A549 (cell line): Measurements from ENCODE around the gene GPR61. TPM values are rescaled to one million over a fixed set of nuclear protein-coding genes. Genes with fewer than 3 reads are reported as not detected.

ENCODE experiments used
- ATAC-seq, 2 experiments: fragments of 200-7000 bp in 1 of 2; fragments of >200 bp in 1 of 2; cut with Nextera tagmentation in 1 of 2; cut with Tn5 transposase in 1 of 2; 3 replicates each; pipeline versions ENCODE4 v1.8.0 to v1.9.1; 2018 to 2020; ENCODE audit warnings: mild to moderate bottlenecking in 1 of 2, moderate library complexity in 1 of 2
- CTCF ChIA-PET: fragments of 300-600 bp; sonication (Branson Sonifier 250); formaldehyde crosslinking; extraction: SDS; loops from one replicate; lab custom pipeline; 2021; ENCODE audit warnings: antibody characterized with exemption, inconsistent platforms; lab: Yijun Ruan, JAX
- POLR2A ChIA-PET: fragments of 350-600 bp; formaldehyde crosslinking; extraction: SDS; loops from one replicate; lab custom pipeline; 2021; ENCODE audit warnings: antibody characterized with exemption, inconsistent platforms; lab: Yijun Ruan, JAX
- DNase-seq, 2 experiments: peaks; one replicate each; pipeline versions ENCODE4 v3.0.0 to v3.0.0-alpha.2; 2011 to 2016; ENCODE audit warnings: low read depth in 1 of 2, low spot score in 1 of 2
- FAIRE-seq: peaks from 2 replicates; lab custom pipeline; 2011; peaks lifted over from hg19 to GRCh38; lab: Jason Lieb, UNC
- H3K27ac ChIP-seq, 2 experiments: fragments of >200 bp; sonication (Bioruptor Twin); formaldehyde crosslinking; 3 replicates each; pipeline ENCODE4 v1.5.1; 2016 to 2017
- H3K4me1 ChIP-seq: fragments of >200 bp; sonication (Bioruptor Twin); formaldehyde crosslinking; 3 replicates; pipeline ENCODE4 v1.6.1; 2016
- H3K4me2 ChIP-seq: fragments of >200 bp; sonication (Bioruptor Twin); formaldehyde crosslinking; 3 replicates; pipeline ENCODE4 v1.6.1; 2016
- H3K4me3 ChIP-seq: fragments of >200 bp; sonication (Bioruptor Twin); formaldehyde crosslinking; 3 replicates; pipeline ENCODE4 v1.5.1; 2016
- H3K9me3 ChIP-seq: fragments of >200 bp; sonication (Bioruptor Twin); formaldehyde crosslinking; 3 replicates; pipeline ENCODE4 v1.6.1; 2016
- CBX8 ChIP-seq: fragments of 200-600 bp; sonication (generic); IDR thresholded peaks from 2 replicates; pipeline ENCODE4 v1.6.1; 2016
- CHD2 ChIP-seq: fragments of 150-350 bp; IDR thresholded peaks from 2 replicates; pipeline ENCODE4 v1.6.1; 2014; ENCODE audit warnings: low read length; ENCODE audit not compliant: partially characterized antibody
- EHF ChIP-seq: fragments of 250-450 bp; sonication (Bioruptor Pico); IDR thresholded peaks from 2 replicates; pipeline ENCODE4 v1.5.0; 2020; ENCODE audit warnings: mild to moderate bottlenecking
- HOXB13 ChIP-seq: fragments of 250-450 bp; sonication (Bioruptor Pico); IDR thresholded peaks from 2 replicates; pipeline ENCODE4 v1.5.0; 2020; ENCODE audit warnings: low read depth, mild to moderate bottlenecking, moderate library complexity
- JUN ChIP-seq, 2 experiments: fragments of >200 bp; sonication (Bioruptor Twin); formaldehyde crosslinking; IDR thresholded peaks; 2 replicates in 1 of 2; 3 replicates in 1 of 2; pipeline ENCODE4 v1.6.1; 2016 to 2017
- KDM5A ChIP-seq: fragments of 200-600 bp; sonication (generic); IDR thresholded peaks from 2 replicates; pipeline ENCODE4 v1.6.1; 2016; ENCODE audit warnings: antibody characterized with exemption, mild to moderate bottlenecking
- PHF8 ChIP-seq: fragments of 200-600 bp; sonication (generic); IDR thresholded peaks from 2 replicates; pipeline ENCODE4 v1.6.1; 2016; ENCODE audit warnings: low read depth, mild to moderate bottlenecking, antibody characterized with exemption, moderate library complexity, borderline replicate concordance
- RCOR1 ChIP-seq: fragments of 150-350 bp; IDR thresholded peaks from 2 replicates; pipeline ENCODE4 v1.6.1; 2014; ENCODE audit warnings: antibody characterized with exemption, low read length, low read depth
- RFX5 ChIP-seq: fragments of 450-650 bp; IDR thresholded peaks from 2 replicates; pipeline ENCODE4 v1.7.1; 2014; ENCODE audit warnings: antibody characterized with exemption, mild to moderate bottlenecking, moderate library complexity
- RNF2 ChIP-seq: fragments of 200-600 bp; sonication (generic); IDR thresholded peaks from 2 replicates; pipeline ENCODE4 v1.6.1; 2016; ENCODE audit warnings: low read depth, mild to moderate bottlenecking, antibody characterized with exemption, moderate library complexity, borderline replicate concordance
- TP53 ChIP-seq: fragments of 250-450 bp; sonication (Bioruptor Pico); IDR thresholded peaks from 2 replicates; pipeline ENCODE4 v1.5.0; 2021; ENCODE audit warnings: mild to moderate bottlenecking, moderate library complexity
- ZFP36 ChIP-seq: fragments of 450-650 bp; IDR thresholded peaks from 2 replicates; pipeline ENCODE4 v1.6.1; 2014; ENCODE audit warnings: borderline replicate concordance; ENCODE audit not compliant: partially characterized antibody
- ZNF302 ChIP-seq: fragments of 250-450 bp; sonication (Bioruptor Pico); IDR thresholded peaks from 2 replicates; pipeline ENCODE4 v1.9.0; 2021; ENCODE audit warnings: inconsistent platforms, mild to moderate bottlenecking, moderate library complexity
- WGBS: methylation state at CpG from one replicate; pipeline ENCODE4 v1.1.6; 2017; ENCODE audit errors: missing lambda C conversion rate; 5-methylcytosine and 5-hydroxymethylcytosine counted together
- polyA plus RNA-seq, 4 experiments: library from polyadenylated mRNA; depleted of rRNA in 3 of 4; stranded (reverse); fragments of >200 nt; fragmentation: RNase III in 1 of 4; extraction: RNeasy Plus Mini Kit Qiagen cat#74134 plus additional on column Dnase treatment in 1 of 4; gene quantifications; 2 replicates in 3 of 4; 3 replicates in 1 of 4; pipeline ENCODE4 v1.2.3, GENCODE V29; 2011 to 2017
- TF ChIP-seq, protein P1 (sequence below): fragments of 150-350 bp; IDR thresholded peaks from 2 replicates; pipeline ENCODE4 v1.6.1; 2014; ENCODE audit warnings: low read depth, mild to moderate bottlenecking, low read length
- TF ChIP-seq, protein P2 (sequence below): fragments of 200-600 bp; sonication (generic); IDR thresholded peaks from 2 replicates; pipeline ENCODE4 v1.6.1; 2016; ENCODE audit warnings: antibody characterized with exemption, mild to moderate bottlenecking, moderate library complexity
- TF ChIP-seq, protein P3 (sequence below): IDR thresholded peaks from 2 replicates; pipeline ENCODE4 v1.6.1; 2012
- TF ChIP-seq, protein P4 (sequence below): IDR thresholded peaks from 2 replicates; pipeline ENCODE4 v1.6.1; 2012

GPR61 gene
- polyA plus RNA-seq, 2 of the 4 experiments (the other 2 are of a cell fraction): 0.14 TPM; not detected in 1

DNA sequence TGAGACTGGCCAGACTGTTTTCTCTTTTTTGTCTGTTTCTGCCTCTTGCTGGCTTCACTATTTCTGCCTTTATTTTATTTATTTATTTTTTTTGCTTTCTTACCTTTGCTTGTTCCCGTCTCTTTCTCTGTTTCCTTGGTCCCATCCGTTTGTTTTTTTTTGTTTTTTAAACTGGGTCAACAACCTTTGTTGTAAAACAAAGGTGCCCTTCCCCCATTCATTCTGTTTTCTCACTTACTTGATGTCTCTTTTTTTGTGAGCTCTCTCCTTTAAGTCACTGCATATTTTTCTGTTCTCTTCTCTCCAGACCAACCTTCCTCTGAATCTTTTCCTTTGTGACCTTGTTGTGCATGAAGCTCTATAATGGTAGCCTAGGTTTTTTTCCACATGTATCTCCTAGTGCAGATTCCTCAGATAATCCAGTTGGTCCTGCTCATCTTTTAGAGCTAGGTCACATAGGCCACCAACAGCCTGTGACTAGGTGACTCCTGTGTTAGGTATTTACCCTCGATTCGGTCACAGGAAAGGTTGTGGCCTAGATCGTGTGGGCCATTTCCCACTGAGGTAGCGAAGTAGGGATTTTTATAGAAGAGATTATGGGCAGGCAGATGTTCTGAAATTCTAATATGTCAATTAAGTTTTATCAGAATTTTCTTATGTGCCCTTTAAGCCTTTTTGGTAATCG is 24.7 kb downstream of the GPR61 start:
- Histone ChIP-seq H3K27ac (peak overlapping the region in 1 of 2 experiments; percentile 32; a peak in 1 of 6 replicates), H3K4me3 (no peak overlapping the region), H3K4me2 (peak overlapping the region; percentile 37; the same call in 2 of the 3 replicates), H3K4me1 (peaks cover 70% of the 10 kb centered on the region), H3K9me3 (no peaks in the 10 kb centered on the region)
- TF ChIP-seq, protein P1, sequence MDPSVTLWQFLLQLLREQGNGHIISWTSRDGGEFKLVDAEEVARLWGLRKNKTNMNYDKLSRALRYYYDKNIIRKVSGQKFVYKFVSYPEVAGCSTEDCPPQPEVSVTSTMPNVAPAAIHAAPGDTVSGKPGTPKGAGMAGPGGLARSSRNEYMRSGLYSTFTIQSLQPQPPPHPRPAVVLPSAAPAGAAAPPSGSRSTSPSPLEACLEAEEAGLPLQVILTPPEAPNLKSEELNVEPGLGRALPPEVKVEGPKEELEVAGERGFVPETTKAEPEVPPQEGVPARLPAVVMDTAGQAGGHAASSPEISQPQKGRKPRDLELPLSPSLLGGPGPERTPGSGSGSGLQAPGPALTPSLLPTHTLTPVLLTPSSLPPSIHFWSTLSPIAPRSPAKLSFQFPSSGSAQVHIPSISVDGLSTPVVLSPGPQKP: no peak
- no peak for DNase-seq
- no peak for FAIRE-seq
- ChIA-PET CTCF (interaction anchor here (0.7 to 1.7 kb wide), 3 partner anchors 67 to 832 kb away, joined by 3 to 4 read pairs (median 4); partner anchors contain the start of gene AHCYL1), POLR2A (interaction anchor here (0.7 kb wide), 1 partner anchor 43 kb away, joined by 4 read pairs; no protein-coding TSS in a partner anchor)
- 83% methylated on average over 7 of the region's 7 CpGs for WGBS
- no peak for ATAC-seq

DNA sequence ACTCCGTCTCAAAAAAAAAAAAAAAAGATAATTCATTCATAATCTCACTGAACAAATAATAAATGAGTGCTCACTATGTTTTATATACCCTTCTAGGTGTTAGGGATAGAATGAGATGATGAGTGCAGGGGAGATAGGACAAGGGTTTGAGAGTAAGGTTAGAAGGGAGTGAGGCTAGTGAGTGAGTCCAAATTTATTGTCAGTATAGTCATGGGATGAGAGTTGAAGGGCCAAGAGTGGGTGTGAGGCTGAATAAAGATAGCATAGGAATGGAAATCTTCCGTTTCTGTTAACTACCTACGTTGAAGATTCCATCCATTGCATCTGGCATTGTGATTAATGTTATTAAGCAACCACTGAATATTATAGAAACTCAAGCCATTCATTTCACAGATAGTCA is 25.6 kb downstream of the GPR61 start:
- Histone ChIP-seq H3K27ac (no peak overlapping the region), H3K4me3 (no peak overlapping the region), H3K4me2 (no peak overlapping the region), H3K9me3 (no peaks in the 10 kb centered on the region), H3K4me1 (peaks cover 64% of the 10 kb centered on the region)
- no peak for FAIRE-seq
- no peak for ATAC-seq
- CTCF ChIA-PET: interaction anchor here (1.2 to 1.7 kb wide), 4 partner anchors 17 to 420 kb away, joined by 3 to 4 read pairs (median 3); partner anchors contain the start of genes AHCYL1 and GNAI3
- POLR2A ChIA-PET: interaction anchor here (0.7 kb wide), 1 partner anchor 42 kb away, joined by 4 read pairs; no protein-coding TSS in a partner anchor
- DNase-seq: no peak
- WGBS: 91% methylated on average over 3 of the region's 3 CpGs
- TF ChIP-seq RCOR1: no peak
- TF ChIP-seq, protein P2, sequence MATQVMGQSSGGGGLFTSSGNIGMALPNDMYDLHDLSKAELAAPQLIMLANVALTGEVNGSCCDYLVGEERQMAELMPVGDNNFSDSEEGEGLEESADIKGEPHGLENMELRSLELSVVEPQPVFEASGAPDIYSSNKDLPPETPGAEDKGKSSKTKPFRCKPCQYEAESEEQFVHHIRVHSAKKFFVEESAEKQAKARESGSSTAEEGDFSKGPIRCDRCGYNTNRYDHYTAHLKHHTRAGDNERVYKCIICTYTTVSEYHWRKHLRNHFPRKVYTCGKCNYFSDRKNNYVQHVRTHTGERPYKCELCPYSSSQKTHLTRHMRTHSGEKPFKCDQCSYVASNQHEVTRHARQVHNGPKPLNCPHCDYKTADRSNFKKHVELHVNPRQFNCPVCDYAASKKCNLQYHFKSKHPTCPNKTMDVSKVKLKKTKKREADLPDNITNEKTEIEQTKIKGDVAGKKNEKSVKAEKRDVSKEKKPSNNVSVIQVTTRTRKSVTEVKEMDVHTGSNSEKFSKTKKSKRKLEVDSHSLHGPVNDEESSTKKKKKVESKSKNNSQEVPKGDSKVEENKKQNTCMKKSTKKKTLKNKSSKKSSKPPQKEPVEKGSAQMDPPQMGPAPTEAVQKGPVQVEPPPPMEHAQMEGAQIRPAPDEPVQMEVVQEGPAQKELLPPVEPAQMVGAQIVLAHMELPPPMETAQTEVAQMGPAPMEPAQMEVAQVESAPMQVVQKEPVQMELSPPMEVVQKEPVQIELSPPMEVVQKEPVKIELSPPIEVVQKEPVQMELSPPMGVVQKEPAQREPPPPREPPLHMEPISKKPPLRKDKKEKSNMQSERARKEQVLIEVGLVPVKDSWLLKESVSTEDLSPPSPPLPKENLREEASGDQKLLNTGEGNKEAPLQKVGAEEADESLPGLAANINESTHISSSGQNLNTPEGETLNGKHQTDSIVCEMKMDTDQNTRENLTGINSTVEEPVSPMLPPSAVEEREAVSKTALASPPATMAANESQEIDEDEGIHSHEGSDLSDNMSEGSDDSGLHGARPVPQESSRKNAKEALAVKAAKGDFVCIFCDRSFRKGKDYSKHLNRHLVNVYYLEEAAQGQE: no peak
- TF ChIP-seq RNF2: no peak
- TF ChIP-seq, protein P3, sequence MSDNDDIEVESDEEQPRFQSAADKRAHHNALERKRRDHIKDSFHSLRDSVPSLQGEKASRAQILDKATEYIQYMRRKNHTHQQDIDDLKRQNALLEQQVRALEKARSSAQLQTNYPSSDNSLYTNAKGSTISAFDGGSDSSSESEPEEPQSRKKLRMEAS: no peak
- no peak for TF ChIP-seq EHF (CRISPR knock-in tag)
- no peak for TF ChIP-seq CBX8
- TF ChIP-seq ZFP36: no peak
- TF ChIP-seq PHF8: no peak
- TF ChIP-seq, protein P4, sequence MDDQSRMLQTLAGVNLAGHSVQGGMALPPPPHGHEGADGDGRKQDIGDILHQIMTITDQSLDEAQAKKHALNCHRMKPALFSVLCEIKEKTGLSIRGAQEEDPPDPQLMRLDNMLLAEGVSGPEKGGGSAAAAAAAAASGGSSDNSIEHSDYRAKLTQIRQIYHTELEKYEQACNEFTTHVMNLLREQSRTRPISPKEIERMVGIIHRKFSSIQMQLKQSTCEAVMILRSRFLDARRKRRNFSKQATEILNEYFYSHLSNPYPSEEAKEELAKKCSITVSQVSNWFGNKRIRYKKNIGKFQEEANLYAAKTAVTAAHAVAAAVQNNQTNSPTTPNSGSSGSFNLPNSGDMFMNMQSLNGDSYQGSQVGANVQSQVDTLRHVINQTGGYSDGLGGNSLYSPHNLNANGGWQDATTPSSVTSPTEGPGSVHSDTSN: no peak
- no peak for TF ChIP-seq CHD2
- no peak for TF ChIP-seq JUN (IDR thresholded peaks at IDR 0.05)
- no peak for TF ChIP-seq KDM5A
- no peak for TF ChIP-seq ZNF302
- TF ChIP-seq HOXB13 (CRISPR knock-in tag): no peak
- TF ChIP-seq TP53 (CRISPR knock-in tag): no peak
- no peak for TF ChIP-seq RFX5
